Activated T-cell treated with anti-CD3 and anti-CD28 coated beads, Interleukin-2, amount 50 U/mL, for 24 hours (primary cell): ENCODE data around the gene ELF5.

ENCODE experiments used
- DNase-seq: peaks from one replicate; pipeline ENCODE4 v3.0.0-alpha.2; 2020
- H3K27ac Mint-ChIP-seq: 2 replicates; pipeline ENCODE4 v1.8.0; 2020; ENCODE audit warnings: mild to moderate bottlenecking, mixed read lengths
- H3K27me3 Mint-ChIP-seq: 2 replicates; pipeline ENCODE4 v1.8.0; 2020; ENCODE audit warnings: mixed read lengths
- H3K36me3 Mint-ChIP-seq: 2 replicates; pipeline ENCODE4 v1.8.0; 2020; ENCODE audit warnings: low read depth, mixed read lengths
- H3K4me1 Mint-ChIP-seq: 2 replicates; pipeline ENCODE4 v1.8.0; 2020; ENCODE audit warnings: low read depth, mixed read lengths
- H3K4me3 Mint-ChIP-seq: 2 replicates; pipeline ENCODE4 v1.8.0; 2020; ENCODE audit warnings: mild to moderate bottlenecking, moderate library complexity, mixed read lengths
- H3K9me3 Mint-ChIP-seq: 2 replicates; pipeline ENCODE4 v1.8.0; 2020; ENCODE audit warnings: mixed read lengths

The ELF5 gene

GRCh38 chr11:34510218-34510617 is 3.4 kb downstream of the ELF5 start:
- Mint-ChIP-seq H3K4me1 (no peaks in the 10 kb centered on the region), H3K36me3 (no peaks in the 10 kb centered on the region), H3K27me3 (no peaks in the 10 kb centered on the region)

GRCh38 chr11:34509336-34509876 is 4.2 kb downstream of the ELF5 start:
- no peaks in the 10 kb centered on the region for H3K9me3 Mint-ChIP-seq
- H3K27me3 Mint-ChIP-seq, result no peaks in the 10 kb centered on the region
- no peak overlapping the region for H3K27ac Mint-ChIP-seq
- DNase-seq, result no peak
- no peak overlapping the region for H3K4me3 Mint-ChIP-seq
- H3K4me1 Mint-ChIP-seq, result no peaks in the 10 kb centered on the region
- no peaks in the 10 kb centered on the region for H3K36me3 Mint-ChIP-seq

More at GRCh38 chr11:34510218-34510617, 3.4 kb downstream of the ELF5 start:
- Mint-ChIP-seq H3K4me3 (no peak overlapping the region), H3K27ac (no peak overlapping the region), H3K9me3 (no peaks in the 10 kb centered on the region)
- DNase-seq, result no peak

- Mint-ChIP-seq H3K9me3 (no peaks in the 10 kb centered on the region), H3K4me1 (no peaks in the 10 kb centered on the region), H3K36me3 (no peaks in the 10 kb centered on the region), H3K4me3 (no peak overlapping the region), H3K27ac (no peak overlapping the region), H3K27me3 (no peaks in the 10 kb centered on the region)
- no peak for DNase-seq
Measured at GRCh38 chr11:34508524-34508923, 5.1 kb downstream of the ELF5 start.

DNA sequence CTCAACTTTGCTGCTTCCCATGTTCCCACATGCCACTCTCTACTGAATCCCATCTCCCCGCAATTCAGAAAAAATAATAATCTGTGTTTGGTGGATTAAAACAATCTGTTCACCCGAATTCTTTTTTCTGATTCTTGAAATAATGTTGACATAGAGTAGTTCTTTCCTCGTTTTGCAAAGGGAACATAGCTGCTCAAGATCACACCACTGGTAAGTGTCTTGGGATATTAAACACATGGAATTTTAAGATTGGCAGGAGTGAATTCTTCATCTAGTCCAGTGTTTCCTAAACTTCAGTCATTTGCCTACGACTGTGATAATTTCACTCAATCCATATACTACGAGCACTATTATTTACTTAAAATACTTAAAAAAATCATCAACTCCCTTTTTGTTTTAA is 6.0 kb downstream of the ELF5 start:
- no peak overlapping the region for H3K4me3 Mint-ChIP-seq
- H3K27me3 Mint-ChIP-seq, result no peaks in the 10 kb centered on the region
- H3K4me1 Mint-ChIP-seq, result no peaks in the 10 kb centered on the region
- DNase-seq, result no peak
- H3K36me3 Mint-ChIP-seq, result no peaks in the 10 kb centered on the region
- no peak overlapping the region for H3K27ac Mint-ChIP-seq
- no peaks in the 10 kb centered on the region for H3K9me3 Mint-ChIP-seq

GRCh38 chr11:34507156-34507555 is 6.4 kb downstream of the ELF5 start:
- H3K4me3 Mint-ChIP-seq, result no peak overlapping the region
- H3K9me3 Mint-ChIP-seq, result no peaks in the 10 kb centered on the region
- H3K27me3 Mint-ChIP-seq, result no peaks in the 10 kb centered on the region
- H3K4me1 Mint-ChIP-seq, result no peaks in the 10 kb centered on the region
- H3K36me3 Mint-ChIP-seq, result no peaks in the 10 kb centered on the region
- H3K27ac Mint-ChIP-seq, result no peak overlapping the region
- no peak for DNase-seq

DNA sequence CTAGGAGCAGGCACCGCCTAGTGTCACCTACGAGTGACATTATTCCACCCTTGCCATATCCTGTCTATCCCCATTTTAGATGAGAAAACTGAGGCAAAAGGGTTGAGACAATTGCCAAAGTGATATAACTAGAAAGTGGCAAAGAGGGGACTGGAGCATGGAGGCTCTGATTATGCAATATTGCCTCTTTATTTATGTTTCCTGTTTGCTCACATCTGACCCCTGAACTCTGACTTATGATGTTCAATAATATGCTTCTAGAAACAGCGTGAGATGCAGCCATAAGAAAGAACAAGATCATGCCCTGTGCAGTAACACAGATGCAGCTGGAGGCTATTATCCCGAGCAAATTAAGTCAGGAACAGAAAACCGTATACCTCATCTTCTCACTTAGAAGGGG is 7.7 kb downstream of the ELF5 start:
- Mint-ChIP-seq H3K4me1 (no peaks in the 10 kb centered on the region), H3K9me3 (no peaks in the 10 kb centered on the region), H3K27ac (no peak overlapping the region), H3K4me3 (no peak overlapping the region), H3K27me3 (no peaks in the 10 kb centered on the region), H3K36me3 (no peaks in the 10 kb centered on the region)
- DNase-seq, result no peak

- no peaks in the 10 kb centered on the region for H3K36me3 Mint-ChIP-seq
- H3K27ac Mint-ChIP-seq, result no peak overlapping the region
Measured at GRCh38 chr11:34502949-34503348, 10.6 kb downstream of the ELF5 start.

DNA sequence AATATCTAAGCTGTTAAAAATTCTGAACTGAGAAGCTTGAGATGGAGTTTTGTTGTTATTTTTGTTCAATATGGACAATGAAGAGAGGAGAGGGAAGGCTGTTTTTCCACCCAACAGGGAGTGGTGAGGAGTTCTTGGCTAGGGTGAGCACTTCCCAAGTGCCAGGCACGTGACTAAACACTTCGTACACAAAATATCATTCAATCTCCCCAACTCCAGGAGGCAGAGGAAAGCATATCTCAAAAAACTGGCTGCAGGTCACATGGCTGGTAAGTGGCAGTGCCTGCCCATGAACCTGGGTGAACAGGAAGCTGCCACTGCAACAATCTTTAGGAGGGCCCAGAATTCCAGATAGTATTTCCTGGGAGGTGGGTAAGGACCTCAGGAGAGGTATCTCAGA is 11.6 kb downstream of the ELF5 start:
- DNase-seq, result no peak
- H3K9me3 Mint-ChIP-seq, result no peaks in the 10 kb centered on the region
- no peaks in the 10 kb centered on the region for H3K36me3 Mint-ChIP-seq

More at GRCh38 chr11:34502949-34503348, 10.6 kb downstream of the ELF5 start:
- H3K4me1 Mint-ChIP-seq, result no peaks in the 10 kb centered on the region
- DNase-seq, result no peak
- H3K9me3 Mint-ChIP-seq, result no peaks in the 10 kb centered on the region
- H3K4me3 Mint-ChIP-seq, result no peak overlapping the region
- no peaks in the 10 kb centered on the region for H3K27me3 Mint-ChIP-seq

DNA sequence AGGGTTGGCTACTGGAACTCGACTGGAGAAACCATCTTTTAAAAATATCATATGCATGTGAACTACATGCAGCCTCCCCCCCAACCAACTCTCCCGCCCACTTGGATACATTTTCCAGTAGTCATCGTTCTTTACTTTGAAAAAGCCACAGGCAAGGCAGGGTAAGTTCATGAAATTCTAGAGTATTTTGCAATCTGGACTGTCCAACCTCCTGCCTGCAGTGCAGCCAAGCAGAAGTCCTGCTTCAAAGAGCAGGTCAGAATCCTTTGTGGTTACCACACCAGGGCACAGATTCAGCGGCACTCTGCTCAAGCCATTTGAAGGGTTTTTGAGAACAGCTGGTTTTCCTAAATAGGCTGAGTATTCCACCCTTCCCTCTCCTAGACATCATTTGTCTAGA is 12.1 kb downstream of the ELF5 start:
- Mint-ChIP-seq H3K27ac (no peak overlapping the region), H3K4me3 (no peak overlapping the region), H3K9me3 (no peaks in the 10 kb centered on the region), H3K4me1 (no peaks in the 10 kb centered on the region), H3K36me3 (no peaks in the 10 kb centered on the region), H3K27me3 (peaks cover 3% of the 10 kb centered on the region)
- no peak for DNase-seq

More for the DNA sequence above, 11.6 kb downstream of the ELF5 start:
- Mint-ChIP-seq H3K27me3 (no peaks in the 10 kb centered on the region), H3K4me3 (no peak overlapping the region), H3K4me1 (no peaks in the 10 kb centered on the region), H3K27ac (no peak overlapping the region)

DNA sequence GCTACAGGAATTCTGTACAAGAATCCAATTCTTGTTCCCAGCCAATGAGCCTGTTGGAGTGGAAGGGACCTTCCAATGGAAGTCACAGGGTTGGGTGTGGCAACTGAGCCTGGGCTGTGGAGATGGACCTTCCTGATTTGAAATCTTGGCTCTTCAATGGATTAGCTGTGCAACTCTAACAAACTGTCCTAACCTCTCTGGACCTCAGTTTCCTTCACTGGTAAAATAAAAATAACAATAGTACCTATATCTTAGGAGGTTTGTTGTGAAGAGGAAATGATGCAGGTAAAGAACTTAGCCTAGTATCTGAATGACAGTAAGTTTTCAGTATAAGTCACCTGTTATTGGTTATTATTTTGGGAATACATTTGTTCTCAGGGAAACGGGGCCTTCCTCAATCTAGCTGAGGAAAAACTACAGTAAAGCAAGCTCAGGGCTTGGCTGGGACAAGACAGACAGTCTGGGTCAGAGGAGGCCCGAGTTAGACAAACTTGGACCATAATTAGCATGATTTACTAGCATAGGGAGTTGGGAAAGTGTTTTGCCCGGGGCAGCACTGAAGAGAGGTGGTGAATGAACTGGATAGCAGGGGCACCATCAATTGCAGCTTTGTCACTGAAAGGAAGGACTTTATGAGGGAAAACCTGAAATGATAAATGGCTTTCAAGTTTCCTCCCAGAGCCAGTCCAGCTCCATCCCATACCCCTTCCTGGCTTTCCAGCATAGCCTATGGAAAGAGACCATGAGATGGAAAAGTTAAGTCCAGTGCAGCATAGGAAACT is 13.7 kb downstream of the ELF5 start:
- Mint-ChIP-seq H3K4me1 (no peaks in the 10 kb centered on the region), H3K4me3 (no peak overlapping the region), H3K9me3 (no peaks in the 10 kb centered on the region), H3K27ac (no peak overlapping the region), H3K27me3 (peaks cover 5% of the 10 kb centered on the region), H3K36me3 (no peaks in the 10 kb centered on the region)
- no peak for DNase-seq

GRCh38 chr11:34495724-34496377 is 17.7 kb downstream of the ELF5 start:
- H3K27me3 Mint-ChIP-seq, result peaks cover 5% of the 10 kb centered on the region
- no peaks in the 10 kb centered on the region for H3K9me3 Mint-ChIP-seq
- no peak for DNase-seq

DNA sequence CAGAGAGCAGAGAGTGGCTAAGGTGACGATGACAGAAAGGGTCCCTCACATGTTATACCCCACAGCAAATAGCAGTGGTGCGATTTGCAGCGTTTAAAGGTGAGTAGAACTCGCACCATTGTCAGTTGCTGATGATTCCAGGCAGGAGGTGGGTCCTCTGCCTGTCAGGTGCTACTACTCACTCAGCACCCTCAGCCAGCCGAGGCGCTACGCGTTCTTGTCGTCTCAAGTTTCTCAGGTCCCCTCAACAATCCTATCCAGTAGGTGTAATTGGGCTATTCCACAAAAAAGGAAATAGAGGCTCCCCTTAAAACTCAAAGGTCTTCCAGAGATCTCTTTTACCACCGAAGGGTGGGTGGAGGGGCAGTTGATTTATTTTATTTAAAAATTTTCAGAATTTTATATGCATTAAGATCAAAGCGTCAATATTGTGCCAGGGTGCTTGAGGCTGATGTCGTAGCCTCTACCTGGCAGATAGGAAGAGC is 18.3 kb downstream of the ELF5 start:
- no peak overlapping the region for H3K4me3 Mint-ChIP-seq

More at GRCh38 chr11:34495724-34496377, 17.7 kb downstream of the ELF5 start:
- H3K4me3 Mint-ChIP-seq, result no peak overlapping the region
- H3K36me3 Mint-ChIP-seq, result no peaks in the 10 kb centered on the region
- H3K4me1 Mint-ChIP-seq, result no peaks in the 10 kb centered on the region
- no peak overlapping the region for H3K27ac Mint-ChIP-seq

GRCh38 chr11:34493926-34494595 is 19.5 kb downstream of the ELF5 start:
- no peaks in the 10 kb centered on the region for H3K9me3 Mint-ChIP-seq
- no peak overlapping the region for H3K4me3 Mint-ChIP-seq
- no peaks in the 10 kb centered on the region for H3K36me3 Mint-ChIP-seq
- H3K27me3 Mint-ChIP-seq, result peaks cover 5% of the 10 kb centered on the region
- no peak overlapping the region for H3K27ac Mint-ChIP-seq
- DNase-seq, result no peak
- H3K4me1 Mint-ChIP-seq, result no peaks in the 10 kb centered on the region

More for the DNA sequence above, 18.3 kb downstream of the ELF5 start:
- Mint-ChIP-seq H3K9me3 (no peaks in the 10 kb centered on the region), H3K27ac (no peak overlapping the region), H3K27me3 (peaks cover 5% of the 10 kb centered on the region), H3K36me3 (no peaks in the 10 kb centered on the region), H3K4me1 (no peaks in the 10 kb centered on the region)
- DNase-seq, result no peak

DNA sequence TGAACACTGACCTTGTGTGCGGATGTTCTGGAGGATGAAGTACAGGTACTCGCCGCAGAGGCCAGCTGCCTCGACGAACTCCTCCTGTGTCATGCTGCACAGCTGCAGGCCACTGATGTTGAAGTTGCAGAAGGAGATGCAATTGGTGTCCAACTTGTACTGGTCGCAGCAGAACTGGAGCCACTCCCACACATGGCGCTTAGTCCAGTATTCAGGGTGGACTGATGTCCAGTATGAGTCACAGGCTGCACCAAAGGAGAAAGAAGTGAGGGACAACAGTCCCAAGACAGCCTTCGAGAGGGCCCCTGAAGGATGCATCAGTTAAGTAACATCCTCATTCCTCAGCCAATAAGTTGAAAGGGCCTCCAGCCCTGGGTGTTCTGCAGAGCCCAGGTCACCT is 20.1 kb downstream of the ELF5 start:
- Mint-ChIP-seq H3K4me1 (no peaks in the 10 kb centered on the region), H3K27ac (no peak overlapping the region), H3K9me3 (no peaks in the 10 kb centered on the region), H3K4me3 (no peak overlapping the region), H3K27me3 (peaks cover 5% of the 10 kb centered on the region), H3K36me3 (no peaks in the 10 kb centered on the region)
- DNase-seq, result no peak
